Esophagus (tissue), 2 donors: ENCODE data around the gene ANGPTL3. TPM values are rescaled to one million over a fixed set of nuclear protein-coding genes. Genes with fewer than 3 reads are reported as not detected.

Experiments
- polyA plus RNA-seq, 2 donors: library from polyadenylated mRNA; stranded (reverse); fragments of 200-250 nt; gene quantifications; one replicate each; pipeline ENCODE4 v1.2.3, GENCODE V29; 2013
- donor health status: healthy with polysubstance abuse.
- donor health status: Bipolar disorder and iron deficiency.

Gene ANGPTL3
- polyA plus RNA-seq, 2 donors, result not detected

Other genes starting within 250 kb of the ANGPTL3 start
- gene USP1, start 160.5 kb upstream of the ANGPTL3 start, polyA plus RNA-seq, result 10 to 100 TPM in 1 of 2 donors, 1 to 10 TPM in 1; 6.9 to 13.5 TPM
- 1 to 10 TPM; 4.2 to 4.3 TPM for gene DOCK7, start 90.9 kb downstream of the ANGPTL3 start, polyA plus RNA-seq
- 1 to 10 TPM; 1.7 to 3.0 TPM for gene ATG4C, start 186.6 kb downstream of the ANGPTL3 start, polyA plus RNA-seq